NT2/D1 (cell line): ENCODE measurements around the gene NEGR1.

Experiments
- SUZ12 ChIP-seq: IDR thresholded peaks from 2 replicates; pipeline ENCODE4 v1.6.1; 2011; ENCODE audit not compliant: insufficient read length, insufficient read depth; ENCODE audit errors: extremely low read depth
- YY1 ChIP-seq: IDR thresholded peaks from 2 replicates; pipeline ENCODE4 v1.6.1; 2011; ENCODE audit not compliant: insufficient read length, insufficient read depth
- ZNF274 ChIP-seq: IDR thresholded peaks from 2 replicates; pipeline ENCODE4 v1.6.1; 2011; ENCODE audit warnings: mild to moderate bottlenecking, low read depth, low read length

- TF ChIP-seq ZNF274 (no peak), SUZ12 (no peak), YY1 (no peak)
Observed at GRCh38 chr1:71434240-71434639, 848.1 kb downstream of the NEGR1 start.
